Measurements from ENCODE around the gene WIPF2. TPM values are rescaled to one million over a fixed set of nuclear protein-coding genes. Genes with fewer than 3 reads are reported as not detected.

WIPF2 gene
- polyA plus RNA-seq, 1 donor (not counting 4 experiments of a cell fraction or from before 2014, with no cell fraction given) = 8.5 TPM

DNA sequence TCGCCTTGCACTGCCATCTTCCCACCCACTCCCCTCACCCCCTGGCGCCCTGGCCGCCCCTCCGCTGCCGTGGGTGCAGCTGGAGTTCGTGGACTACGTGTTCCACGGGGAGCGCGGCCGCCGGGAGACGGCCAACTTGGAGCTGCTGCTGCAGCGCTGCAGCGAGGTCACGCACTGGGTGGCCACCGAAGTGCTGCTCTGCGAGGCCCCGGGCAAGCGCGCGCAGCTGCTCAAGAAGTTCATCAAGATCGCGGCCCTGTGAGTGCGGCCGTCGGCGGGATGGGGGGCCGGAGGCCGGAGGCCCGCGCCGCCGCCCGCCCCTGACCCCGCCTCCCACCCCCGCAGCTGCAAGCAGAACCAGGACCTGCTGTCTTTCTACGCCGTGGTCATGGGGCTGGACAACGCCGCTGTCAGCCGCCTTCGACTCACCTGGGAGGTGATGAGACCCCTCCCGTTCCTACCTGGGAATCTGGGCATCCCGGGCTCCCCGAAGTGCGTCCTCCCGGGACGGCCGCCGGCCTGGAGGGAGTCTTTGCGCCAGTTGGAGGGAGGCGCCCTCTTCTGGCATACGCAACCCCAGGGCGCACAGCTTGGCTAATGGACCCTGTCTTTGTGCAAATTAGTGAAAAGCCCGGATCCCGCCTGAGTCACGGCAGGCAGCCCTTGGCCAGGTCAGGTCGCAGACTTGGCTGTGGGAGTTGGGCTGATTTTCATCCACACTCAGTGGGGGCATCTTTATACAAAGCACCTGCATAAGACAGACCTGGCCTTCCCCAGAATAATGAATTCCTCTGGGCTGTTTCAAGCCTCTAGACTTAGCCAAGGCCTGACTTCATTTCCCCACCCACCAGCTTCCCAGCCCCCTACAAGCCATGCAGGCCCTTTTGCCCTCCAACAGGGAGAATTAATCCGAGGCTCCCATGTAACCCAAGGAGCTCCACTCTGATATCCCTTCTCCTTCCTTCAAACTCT, 27.6 kb upstream of the WIPF2 start:
- TF ChIP-seq, protein P1, sequence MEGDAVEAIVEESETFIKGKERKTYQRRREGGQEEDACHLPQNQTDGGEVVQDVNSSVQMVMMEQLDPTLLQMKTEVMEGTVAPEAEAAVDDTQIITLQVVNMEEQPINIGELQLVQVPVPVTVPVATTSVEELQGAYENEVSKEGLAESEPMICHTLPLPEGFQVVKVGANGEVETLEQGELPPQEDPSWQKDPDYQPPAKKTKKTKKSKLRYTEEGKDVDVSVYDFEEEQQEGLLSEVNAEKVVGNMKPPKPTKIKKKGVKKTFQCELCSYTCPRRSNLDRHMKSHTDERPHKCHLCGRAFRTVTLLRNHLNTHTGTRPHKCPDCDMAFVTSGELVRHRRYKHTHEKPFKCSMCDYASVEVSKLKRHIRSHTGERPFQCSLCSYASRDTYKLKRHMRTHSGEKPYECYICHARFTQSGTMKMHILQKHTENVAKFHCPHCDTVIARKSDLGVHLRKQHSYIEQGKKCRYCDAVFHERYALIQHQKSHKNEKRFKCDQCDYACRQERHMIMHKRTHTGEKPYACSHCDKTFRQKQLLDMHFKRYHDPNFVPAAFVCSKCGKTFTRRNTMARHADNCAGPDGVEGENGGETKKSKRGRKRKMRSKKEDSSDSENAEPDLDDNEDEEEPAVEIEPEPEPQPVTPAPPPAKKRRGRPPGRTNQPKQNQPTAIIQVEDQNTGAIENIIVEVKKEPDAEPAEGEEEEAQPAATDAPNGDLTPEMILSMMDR (optimal IDR thresholded peaks at IDR 0.05 in 1 of 3, IDR thresholded peaks at IDR 0.05 in 1 of 3, conservative IDR thresholded peaks at IDR 0.05 in 1 of 3; ENCODE audit: extremely low read depth in 1 of 3, insufficient read depth in 2 of 3, low read length in 3 of 3) = peak; percentile 57 to 90 (median 67)
- no peak for TF ChIP-seq EZH2 (IDR thresholded peaks at IDR 0.05; ENCODE audit: low read length)
- dilution Hi-C loops (cut with MboI; ENCODE audit: extremely low pct_ligation_motif_present, low sequenced_read_pairs) = no loop called here
- Histone ChIP-seq H3K9me3 (ENCODE audit: control insufficient read depth, low read depth, low read length) (no peaks in the 10 kb centered on the region), H3K27me3 (ENCODE audit: control insufficient read depth, extremely low read depth, insufficient read depth, low read length) (no peaks in the 10 kb centered on the region), H4K20me1 (ENCODE audit: control insufficient read depth, extremely low read depth, insufficient read depth, low read length) (no peaks in the 10 kb centered on the region), H3K36me3 (ENCODE audit: control insufficient read depth in 2 of 2, extremely low read depth in 1 of 2, insufficient read depth in 2 of 2, low read length in 2 of 2) (peaks cover 16 to 17% of the 10 kb centered on the region in 2 experiments), H3K9me1 (ENCODE audit: control insufficient read depth, extremely low read depth, insufficient read depth, low read length) (no peaks in the 10 kb centered on the region), H3K4me2 (ENCODE audit: control insufficient read depth, extremely low read depth, insufficient read depth, low read depth, low read length) (peak overlapping the region; percentile 63), H3K27ac (ENCODE audit: control insufficient read depth, insufficient read depth, low read length) (no peak overlapping the region), H2AFZ (ENCODE audit: control insufficient read depth, low read length) (no peak overlapping the region), H3K4me3 (ENCODE audit: control insufficient read depth in 2 of 3, extremely low read depth in 1 of 3, insufficient read depth in 2 of 3, low read depth in 1 of 3, low read length in 3 of 3) (peak overlapping the region in 2 of 3 experiments; percentile 35 to 62), H3K4me1 (ENCODE audit: control insufficient read depth, extremely low read depth, insufficient read depth, low read length) (peaks cover 16% of the 10 kb centered on the region), H3K79me2 (ENCODE audit: control insufficient read depth, insufficient read depth, low read length) (no peaks in the 10 kb centered on the region), H3K9ac (ENCODE audit: control insufficient read depth, extremely low read depth, insufficient read depth, low read length) (peak overlapping the region; percentile 12)
- DNase-seq (ENCODE audit: low read depth, low spot score) = no peak
- FAIRE-seq = no peak

DNA sequence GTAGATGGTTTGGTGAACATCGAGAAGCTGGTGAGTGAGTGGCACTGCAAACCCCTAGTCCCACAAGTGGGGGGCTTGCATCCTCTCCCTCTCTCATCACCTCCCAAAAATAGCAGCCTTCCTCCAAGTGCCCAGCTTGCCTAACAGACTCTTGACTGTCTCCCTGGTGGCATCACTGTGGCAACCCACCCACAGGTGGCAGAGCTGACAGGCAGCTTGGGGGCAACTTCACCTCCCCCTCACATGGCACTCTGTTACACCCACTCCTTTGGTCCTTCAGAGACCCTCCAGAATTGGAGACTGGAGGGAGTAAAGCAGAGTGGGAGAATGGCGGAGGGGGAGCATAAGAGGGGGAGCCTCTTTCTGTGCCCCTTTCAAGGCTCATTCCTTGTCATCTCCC, 26.1 kb upstream of the WIPF2 start:
- FAIRE-seq = no peak
- Histone ChIP-seq H3K27me3 (ENCODE audit: control insufficient read depth, extremely low read depth, insufficient read depth, low read length) (no peaks in the 10 kb centered on the region), H3K9me3 (ENCODE audit: control insufficient read depth, low read depth, low read length) (no peaks in the 10 kb centered on the region), H3K9ac (ENCODE audit: control insufficient read depth, extremely low read depth, insufficient read depth, low read length) (no peak overlapping the region), H3K4me2 (ENCODE audit: control insufficient read depth, extremely low read depth, insufficient read depth, low read depth, low read length) (no peak overlapping the region), H3K4me3 (ENCODE audit: control insufficient read depth in 2 of 3, extremely low read depth in 1 of 3, insufficient read depth in 2 of 3, low read depth in 1 of 3, low read length in 3 of 3) (no peak overlapping the region), H3K79me2 (ENCODE audit: control insufficient read depth, insufficient read depth, low read length) (no peaks in the 10 kb centered on the region), H2AFZ (ENCODE audit: control insufficient read depth, low read length) (no peak overlapping the region), H3K4me1 (ENCODE audit: control insufficient read depth, extremely low read depth, insufficient read depth, low read length) (peaks cover 16% of the 10 kb centered on the region), H3K36me3 (ENCODE audit: control insufficient read depth in 2 of 2, extremely low read depth in 1 of 2, insufficient read depth in 2 of 2, low read length in 2 of 2) (peaks cover 13 to 17% of the 10 kb centered on the region in 2 experiments), H4K20me1 (ENCODE audit: control insufficient read depth, extremely low read depth, insufficient read depth, low read length) (no peaks in the 10 kb centered on the region), H3K27ac (ENCODE audit: control insufficient read depth, insufficient read depth, low read length) (no peak overlapping the region), H3K9me1 (ENCODE audit: control insufficient read depth, extremely low read depth, insufficient read depth, low read length) (no peaks in the 10 kb centered on the region)
- no peak for TF ChIP-seq EZH2 (IDR thresholded peaks at IDR 0.05; ENCODE audit: low read length)
- TF ChIP-seq, protein P1 (optimal IDR thresholded peaks at IDR 0.05 in 1 of 3, IDR thresholded peaks at IDR 0.05 in 1 of 3, conservative IDR thresholded peaks at IDR 0.05 in 1 of 3; ENCODE audit: extremely low read depth in 1 of 3, insufficient read depth in 2 of 3, low read length in 3 of 3) = no peak
- dilution Hi-C loops (cut with MboI; ENCODE audit: extremely low pct_ligation_motif_present, low sequenced_read_pairs) = no loop called here
- no peak for DNase-seq (ENCODE audit: low read depth, low spot score)

All from keratinocyte (primary cell).